Tibial nerve (tissue), 4 donors: ENCODE results near the gene SEMA6B.

Experiments used
- CTCF ChIP-seq, 5 experiments: fragments of 200-600 bp in 3 of 5; fragments of 450-650 bp in 2 of 5; sonication (generic) in 3 of 5; IDR thresholded peaks; one replicate each; pipeline ENCODE4 v1.5.1; 2016 to 2019; ENCODE audit warnings: antibody characterized with exemption in 5 of 5, mild to moderate bottlenecking in 3 of 5, moderate library complexity in 2 of 5
- EP300 ChIP-seq, 2 donors: sonication (generic); formaldehyde crosslinking; IDR thresholded peaks; one replicate each; pipeline ENCODE4 v1.6.1; 2017; ENCODE audit warnings: antibody characterized with exemption in 2 of 2, mild to moderate bottlenecking in 1 of 2

- TF ChIP-seq CTCF (IDR thresholded peaks at IDR 0.05) (no peak), EP300 (IDR thresholded peaks at IDR 0.05) (no peak)
Observed at GRCh38 chr19:4600893-4601292, 41.4 kb upstream of the SEMA6B start.
